NOMO-1 treated with DMSO at 0.1 percent for 48 hours (cell line): ENCODE data around the gene WBP11.
"Not testable (repeated sequence)": the region's sequence is repeated elsewhere in the genome, so short reads cannot be mapped to it uniquely, and the experiment has no call there.

ENCODE experiments used
- DNase-seq: peaks from one replicate; lab custom pipeline; 2025; ENCODE audit not compliant: unreplicated experiment; lab: John Stamatoyannopoulos, UW

The WBP11 gene

DNA sequence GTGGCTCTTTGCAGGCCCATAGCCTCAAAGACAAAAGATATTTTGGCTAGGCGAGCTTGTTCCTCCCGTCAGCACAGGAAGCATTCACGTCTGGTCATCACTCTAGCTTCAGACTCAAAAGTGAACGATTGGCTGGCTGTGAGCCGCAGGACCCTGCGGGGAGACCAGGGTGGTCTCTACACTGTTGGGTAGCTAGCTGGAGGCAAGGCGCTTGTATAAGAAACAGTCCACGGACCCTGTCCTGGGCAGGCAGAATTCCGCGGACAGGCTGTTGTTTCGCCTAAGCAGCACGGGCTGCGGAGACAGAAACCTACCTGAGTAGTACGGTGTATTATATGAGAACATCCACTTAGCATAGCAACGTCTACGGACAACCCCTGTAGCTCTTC lies 29.6 kb downstream of the WBP11 start:
- DNase-seq = no peak

DNA sequence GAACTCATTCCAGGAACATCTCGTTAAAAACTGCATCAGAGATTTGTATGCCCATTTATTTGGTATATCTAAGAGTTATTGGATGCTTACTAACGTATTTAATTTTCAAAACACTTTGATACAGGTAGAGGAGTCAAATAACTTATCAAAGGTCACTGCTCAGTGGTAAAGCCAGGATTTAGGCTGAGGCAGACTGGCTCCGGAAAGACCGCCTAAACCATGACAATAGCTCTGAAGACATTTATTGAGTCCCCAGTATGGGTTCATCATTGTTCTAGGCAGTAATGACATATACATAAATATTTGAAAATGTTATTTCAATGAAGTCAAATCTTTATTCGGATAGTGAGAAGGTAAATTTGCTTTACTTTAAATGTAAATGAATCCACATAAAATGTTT lies 30.3 kb downstream of the WBP11 start:
- no peak for DNase-seq

DNA sequence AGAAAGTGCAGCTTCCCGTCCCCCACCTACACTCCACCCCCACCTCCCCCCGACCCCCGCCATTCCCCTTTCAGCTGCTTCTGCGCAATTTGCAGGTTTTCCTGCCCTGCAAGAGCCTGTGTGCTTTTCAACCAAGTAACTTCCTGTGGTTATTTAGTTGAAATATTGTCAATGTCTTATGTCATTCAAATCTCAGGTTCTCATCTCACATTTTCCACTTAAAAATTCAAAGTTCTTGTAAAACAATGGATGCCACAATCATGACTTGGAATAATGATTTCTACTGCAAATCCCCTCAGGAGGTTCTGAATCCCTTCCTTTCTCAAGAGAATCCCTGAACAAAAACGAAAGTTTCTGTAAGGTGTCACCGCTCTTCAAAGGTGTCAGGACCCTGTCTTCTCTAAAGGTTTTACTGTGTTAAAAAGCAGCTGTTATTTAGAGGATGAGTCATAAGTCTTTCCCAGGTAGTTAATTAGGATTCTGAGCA lies 31.6 kb downstream of the WBP11 start:
- peak; percentile 18 for DNase-seq

DNA sequence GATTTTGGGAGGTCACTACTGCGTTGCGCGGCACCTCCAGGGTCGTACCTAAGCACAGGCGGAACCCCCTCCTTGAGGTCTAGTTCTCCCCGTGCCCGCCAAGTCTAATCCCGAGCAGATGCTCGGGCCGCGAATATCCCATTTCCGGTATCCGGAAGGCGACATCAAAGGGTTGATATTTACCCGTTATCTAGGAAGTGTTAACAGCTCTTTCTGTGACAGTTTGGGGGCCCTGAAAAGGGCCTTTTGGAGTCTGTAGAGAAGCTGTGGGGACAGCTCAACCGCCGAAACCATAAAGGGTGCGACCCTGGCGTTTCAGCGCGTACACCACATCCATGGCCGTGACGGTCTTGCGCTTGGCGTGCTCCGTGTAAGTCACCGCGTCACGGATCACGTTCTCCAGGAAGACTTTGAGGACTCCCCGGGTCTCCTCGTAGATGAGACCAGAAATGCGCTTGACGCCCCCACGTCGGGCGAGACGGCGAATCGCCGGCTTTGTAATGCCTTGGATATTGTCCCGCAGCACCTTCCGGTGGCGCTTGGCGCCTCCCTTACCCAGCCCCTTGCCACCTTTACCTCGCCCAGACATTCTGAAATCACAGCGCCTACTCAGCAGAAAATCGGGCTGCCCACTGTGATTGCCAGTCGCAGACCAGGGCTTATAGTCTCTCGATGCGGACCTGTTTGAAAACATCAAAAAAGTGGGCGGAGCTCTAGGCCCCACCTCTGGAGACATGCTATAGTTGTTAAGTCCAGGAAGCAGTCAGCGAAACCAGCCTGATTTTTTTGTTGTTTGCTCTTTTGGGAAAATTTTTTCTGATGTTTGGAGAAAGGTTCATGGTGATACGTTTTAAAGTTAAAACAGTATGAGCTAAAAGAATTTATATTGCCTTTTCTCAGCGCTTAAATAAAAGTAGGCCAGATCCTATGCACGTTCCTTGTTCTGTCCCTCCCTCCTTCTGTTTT lies 32.5 kb downstream of the WBP11 start:
- peak; percentile 78 for DNase-seq

DNA sequence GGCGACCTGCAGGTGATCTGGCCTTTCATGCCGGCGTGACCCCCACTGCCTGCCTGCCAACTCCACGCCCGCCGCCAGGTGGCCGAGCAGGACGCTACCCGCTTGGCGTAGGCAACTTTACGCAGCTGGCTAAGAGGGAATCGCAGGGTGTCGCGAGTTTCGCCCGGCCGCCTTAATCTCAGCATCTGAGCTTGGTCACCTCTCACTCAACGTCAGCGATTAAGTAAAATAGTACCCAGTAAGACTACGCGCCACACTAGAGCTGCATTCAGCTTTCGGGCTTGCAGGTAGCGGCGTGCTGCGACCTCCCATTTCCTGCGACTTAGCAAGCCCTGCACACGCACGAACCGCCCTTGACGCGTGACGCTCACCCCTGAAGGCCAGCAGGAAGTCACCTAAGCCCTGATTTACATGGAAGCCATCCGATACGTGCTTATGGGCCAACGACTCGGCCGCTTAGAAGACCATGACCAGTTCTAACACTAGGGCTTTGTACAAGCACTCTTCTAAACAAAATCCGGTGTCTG lies 33.2 kb downstream of the WBP11 start:
- peak; percentile 88 for DNase-seq

DNA sequence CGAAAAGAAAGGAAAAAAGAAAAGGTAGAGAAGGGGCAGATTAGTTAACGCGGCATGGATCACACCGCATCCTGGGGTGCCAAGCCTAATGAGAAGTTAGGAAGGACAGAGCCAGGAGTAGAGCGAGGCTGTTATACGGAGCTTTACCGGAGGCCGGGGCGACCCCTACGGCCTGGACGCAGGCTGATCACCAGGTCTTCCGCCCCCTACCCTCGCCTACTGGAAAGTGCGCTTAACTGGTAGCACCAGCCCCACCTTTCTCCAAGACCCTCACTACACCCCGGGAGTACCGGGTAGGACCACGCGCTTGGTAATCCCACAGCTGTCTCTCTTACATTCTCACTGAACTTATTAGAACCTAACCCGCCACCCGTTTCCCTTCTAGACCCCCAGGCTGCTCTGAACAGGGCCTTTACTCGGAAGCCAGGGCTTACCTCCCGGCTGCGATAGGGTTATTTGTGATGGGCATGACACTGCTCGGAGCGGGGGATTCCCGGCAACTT lies 33.8 kb downstream of the WBP11 start:
- no peak for DNase-seq

DNA sequence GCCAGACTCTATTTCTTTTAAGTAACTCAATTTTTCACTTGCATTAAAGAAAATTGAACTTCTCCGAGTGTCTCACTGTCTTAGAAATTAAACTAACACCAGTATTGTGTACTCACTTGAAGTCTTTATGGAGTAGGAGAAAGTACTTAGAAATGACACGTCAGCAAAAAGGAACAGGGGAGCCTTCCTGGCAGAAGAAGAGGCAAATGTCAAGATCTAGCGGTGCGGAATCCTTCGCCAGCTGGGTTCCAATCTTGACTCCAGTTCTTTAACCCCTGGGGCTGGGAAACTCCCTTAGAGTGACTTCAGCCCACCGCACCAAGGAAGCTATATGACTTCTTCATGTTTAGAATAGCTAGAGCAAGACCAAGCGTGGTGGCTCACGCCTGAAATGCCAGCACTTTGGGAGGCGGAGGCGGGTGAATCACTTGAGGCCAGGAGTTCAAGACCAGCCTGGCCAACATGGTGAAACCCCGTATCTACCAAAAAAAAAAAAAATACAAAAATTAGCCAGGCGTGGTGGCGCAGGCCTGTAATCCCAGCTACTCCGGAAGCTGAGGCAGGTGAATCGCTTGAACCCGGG lies 34.4 kb downstream of the WBP11 start:
- DNase-seq = no peak

DNA sequence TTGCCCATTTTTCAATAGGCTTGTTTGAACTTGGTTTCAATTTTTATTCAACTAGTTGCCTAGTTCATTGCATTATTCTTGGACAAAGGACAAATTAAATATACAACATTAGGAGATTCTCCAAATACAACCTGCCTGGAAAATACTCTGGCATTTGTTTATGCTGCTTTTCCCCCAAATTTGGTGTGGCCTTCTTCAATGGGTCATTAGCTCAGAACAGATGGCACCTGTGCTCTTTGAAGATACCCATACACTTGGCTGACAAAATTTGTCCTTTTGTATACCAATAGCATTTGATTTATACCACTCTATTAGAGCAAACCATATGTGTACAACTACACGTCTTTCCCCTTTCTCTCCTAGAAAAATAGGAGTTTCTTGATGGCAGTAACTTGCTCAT lies 35.7 kb downstream of the WBP11 start:
- no peak for DNase-seq

DNA sequence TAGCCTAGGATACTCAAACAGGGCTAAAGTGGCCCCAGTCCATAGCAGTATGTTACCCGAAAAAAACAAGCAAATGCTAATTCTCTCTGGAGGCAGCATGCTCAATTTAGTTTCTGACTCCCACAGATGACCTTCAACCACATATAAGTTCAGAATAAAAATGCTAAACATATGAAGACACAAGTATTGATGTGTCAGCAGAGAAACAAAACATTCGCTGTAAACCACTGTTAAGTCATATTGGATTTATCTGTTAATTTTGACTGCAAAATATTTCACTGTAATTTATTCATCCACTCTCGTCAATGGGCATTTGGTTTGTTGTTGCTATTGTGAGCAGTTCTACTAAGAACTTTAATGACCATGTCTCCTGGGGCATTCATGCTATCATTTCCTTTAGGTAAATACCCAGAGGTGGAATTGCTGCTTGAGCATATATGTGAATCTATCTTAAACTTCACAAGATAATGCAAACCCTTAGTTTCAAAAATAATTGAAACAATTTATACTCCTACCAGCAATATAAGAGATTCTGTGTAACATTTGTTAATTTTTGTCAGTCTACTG lies 36.5 kb downstream of the WBP11 start:
- DNase-seq = no peak

DNA sequence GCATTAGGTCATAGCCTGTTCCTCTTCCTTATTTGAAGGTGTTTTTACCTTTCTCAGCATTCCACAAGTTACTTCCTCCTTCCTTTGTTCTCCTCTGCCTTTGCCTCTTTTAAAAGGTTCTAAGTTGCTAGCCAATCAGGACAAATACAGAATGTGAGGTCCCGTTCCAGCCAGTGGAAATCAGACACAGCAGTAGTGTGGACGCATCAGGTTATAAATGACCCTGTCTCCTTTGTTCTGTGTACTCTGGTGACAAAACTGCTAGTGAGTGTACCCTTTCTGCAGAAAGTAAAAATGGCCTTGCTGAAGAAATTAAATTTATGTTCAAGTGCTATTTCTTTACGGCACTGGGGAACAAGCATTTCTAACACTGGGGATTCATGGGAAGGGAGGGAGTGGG lies 37.3 kb downstream of the WBP11 start:
- not testable (repeated sequence) for DNase-seq

DNA sequence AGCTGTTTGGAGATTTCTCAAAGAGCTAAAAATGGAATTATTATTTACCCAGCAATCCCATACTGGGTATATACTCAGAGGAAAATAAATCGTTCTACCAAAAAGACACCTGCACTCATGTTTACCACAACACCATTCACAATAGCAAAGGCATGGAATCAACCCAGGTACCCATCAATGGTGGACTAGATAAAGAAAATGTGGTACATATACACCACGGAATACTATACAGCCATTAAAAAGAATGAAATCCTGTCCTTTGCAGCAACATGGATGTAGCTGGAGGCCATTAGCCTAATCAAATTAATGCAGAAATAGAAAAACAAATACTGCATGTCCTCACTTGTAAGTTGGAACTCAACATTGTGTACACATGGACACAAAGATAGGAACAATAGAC lies 37.9 kb downstream of the WBP11 start:
- DNase-seq = no peak

DNA sequence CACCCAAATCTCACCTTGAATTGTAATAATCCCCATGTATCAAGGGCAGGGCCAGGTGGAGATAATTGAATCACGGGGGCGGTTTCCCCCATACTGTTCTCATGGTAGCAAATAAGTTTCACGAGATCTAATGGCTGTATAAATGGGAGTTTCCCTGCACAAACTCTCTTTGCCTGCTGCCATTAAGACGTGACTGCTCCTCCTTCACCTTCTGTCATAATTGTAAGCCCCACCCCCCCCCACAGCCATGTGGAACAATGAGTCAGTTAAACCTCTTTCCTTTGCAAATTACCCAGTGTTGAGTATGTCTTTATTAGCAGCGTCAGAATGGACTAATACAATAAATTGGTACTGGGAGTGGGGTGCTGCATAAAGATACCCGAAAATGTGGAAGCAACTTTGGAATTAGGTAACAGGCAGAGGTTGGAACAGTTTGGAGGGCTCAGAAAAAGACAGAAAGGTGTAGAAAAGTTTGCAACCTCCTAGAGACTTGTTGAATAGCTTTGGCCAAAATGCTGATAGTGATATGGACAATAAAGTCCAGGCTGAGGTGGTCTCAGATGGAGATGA lies 43.5 kb downstream of the WBP11 start:
- not testable (repeated sequence) for DNase-seq

DNA sequence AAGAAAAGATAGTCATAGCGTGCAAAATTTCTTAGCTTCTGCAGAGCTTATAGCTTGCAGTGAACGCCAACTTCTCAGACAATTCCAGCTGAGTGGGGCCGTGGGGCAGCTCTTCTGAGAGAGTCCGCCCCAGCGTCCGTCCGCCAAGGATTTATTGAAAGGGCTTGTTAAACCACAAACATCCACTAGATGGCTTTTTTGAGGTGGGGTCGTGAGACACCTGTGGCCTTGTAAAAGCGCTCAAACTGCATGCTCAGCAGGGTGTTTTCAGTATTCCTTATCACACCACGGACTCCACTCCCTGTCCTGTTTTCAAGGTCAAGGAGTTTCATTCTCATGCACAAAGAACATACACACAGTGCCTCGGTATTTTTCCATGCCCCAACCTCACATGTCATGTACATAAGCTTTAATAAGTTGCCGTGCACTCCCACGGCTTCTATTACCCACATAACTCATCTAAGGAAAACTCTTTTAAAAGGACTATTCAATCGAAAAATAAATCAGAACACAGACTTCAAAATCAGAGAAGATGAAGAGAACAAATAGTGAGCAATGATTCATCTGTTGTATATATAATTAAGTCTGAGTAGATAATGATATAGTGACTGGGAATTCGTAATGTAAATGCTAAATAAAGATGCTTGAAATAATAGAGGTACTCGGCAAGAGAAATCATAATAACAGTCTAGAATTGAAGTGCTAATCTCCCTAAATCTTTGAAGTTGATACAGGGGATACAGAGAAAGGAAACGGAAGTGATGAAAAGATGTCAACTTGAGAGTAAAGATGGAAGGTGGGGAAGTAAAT lies 46.7 kb downstream of the WBP11 start:
- DNase-seq = no peak

DNA sequence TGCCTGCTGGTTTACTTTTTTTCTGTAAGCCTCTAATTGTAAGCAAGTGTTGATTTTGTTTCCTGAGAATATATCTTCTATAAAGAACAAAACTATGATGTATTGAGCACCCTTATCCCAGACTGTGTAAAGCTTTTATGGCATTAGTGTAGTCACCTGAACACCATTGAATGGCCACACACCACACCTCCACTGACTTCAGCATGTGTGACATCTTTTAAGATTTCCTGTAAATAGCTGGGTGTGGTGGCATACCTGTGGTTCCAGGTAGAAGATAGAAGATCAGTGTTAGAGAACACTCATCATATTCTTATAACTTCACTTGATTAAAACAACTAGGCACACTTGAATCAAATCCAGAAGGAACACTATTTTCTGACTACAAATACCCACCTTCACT lies 51.3 kb downstream of the WBP11 start:
- no peak for DNase-seq

DNA sequence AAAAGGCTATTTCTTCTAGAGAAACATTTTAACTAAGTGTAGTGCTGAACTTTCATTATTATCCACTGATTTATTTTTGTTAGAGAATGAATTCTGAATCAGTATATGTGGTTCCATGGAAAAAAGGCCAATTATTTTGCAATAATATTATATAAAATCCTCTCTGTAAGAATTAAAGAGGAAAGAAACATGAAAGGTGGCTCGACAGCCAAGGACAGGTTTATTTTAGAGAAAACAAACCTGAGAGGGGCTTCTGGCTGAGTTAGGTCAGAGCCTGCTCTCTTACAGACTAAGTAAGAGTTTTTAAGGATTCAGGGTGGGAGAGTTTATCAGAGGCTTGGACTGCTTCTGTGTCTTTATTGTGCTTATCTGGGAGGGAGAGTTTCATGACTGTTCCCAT lies 60.2 kb downstream of the WBP11 start:
- no peak for DNase-seq

DNA sequence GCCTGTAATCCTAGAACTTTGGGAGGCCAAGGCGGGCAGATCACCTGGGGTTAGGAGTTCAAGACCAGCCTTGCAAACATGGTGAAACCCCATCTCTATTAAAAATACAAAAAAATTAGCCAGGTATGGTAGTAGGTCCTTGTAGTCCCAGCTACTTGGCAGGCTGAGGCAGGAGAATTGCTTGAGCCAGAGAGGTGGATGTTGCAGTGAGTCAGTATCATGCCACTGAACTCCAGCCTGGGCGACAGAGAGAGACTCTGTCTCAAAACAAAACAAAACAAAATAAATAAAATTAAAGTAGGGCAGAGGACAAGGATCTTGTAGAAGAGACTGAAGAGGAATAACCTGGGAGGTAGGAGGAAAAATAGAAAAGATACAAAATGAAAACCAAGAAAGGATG lies 61.3 kb downstream of the WBP11 start:
- DNase-seq = no peak

DNA sequence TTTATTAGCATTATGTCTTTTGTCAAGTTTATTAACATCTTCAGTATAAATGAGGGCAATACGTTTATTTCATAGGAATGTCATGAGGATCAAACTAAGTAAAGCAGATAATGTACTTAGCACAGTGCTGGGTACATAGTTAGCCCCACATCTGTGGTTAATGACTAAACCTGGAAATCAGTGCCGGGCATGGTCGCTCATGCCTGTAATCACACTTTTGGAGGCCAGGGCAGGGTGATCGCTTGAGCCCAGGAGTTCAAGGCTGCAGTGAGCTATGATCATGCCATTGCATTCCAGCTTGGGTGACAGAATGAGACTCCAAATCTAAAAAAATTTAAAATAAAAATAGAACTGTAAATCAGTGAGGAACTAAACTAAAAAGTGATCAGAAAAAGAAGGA lies 62.1 kb downstream of the WBP11 start:
- DNase-seq = no peak

DNA sequence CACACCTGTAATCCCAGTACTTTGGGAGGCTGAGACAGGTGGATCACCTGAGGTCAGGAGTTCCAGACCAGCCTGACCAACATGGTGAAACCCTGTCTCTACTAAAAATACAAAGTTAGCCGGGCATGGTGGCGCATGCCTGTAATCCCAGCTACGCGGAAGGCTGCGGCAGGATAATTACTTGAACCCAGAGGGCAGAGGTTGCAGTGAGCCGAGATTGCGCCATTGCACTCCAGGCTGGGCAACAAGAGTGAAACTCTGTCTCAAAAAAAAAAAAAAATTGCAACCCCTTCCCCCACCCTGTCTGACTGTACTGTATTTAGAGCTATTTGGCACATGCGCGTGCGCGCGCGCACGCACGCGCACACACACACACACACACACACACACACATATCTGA lies 66.8 kb downstream of the WBP11 start:
- DNase-seq = not testable (repeated sequence)
